GM18499 (cell line): Measurements from ENCODE around the gene MZT2A.
"Not testable (repeated sequence)": the region's sequence is repeated elsewhere in the genome, so short reads cannot be mapped to it uniquely, and the experiment has no call there.

ENCODE experiments used
- ATAC-seq: cut with Tn5 transposase; IDR thresholded peaks from one replicate; pipeline ENCODE4 v1.9.1; 2021; ENCODE audit warnings: moderate number of reproducible peaks; ENCODE audit not compliant: insufficient read depth, unreplicated experiment

Gene MZT2A

GRCh38 chr2:131471624-131472023 is 20.6 kb downstream of the MZT2A start:
- ATAC-seq = not testable (repeated sequence)

- ATAC-seq = not testable (repeated sequence)
Observed at GRCh38 chr2:131470944-131471343, 21.3 kb downstream of the MZT2A start.

GRCh38 chr2:131467722-131468121 is 24.5 kb downstream of the MZT2A start:
- ATAC-seq = not testable (repeated sequence)

DNA sequence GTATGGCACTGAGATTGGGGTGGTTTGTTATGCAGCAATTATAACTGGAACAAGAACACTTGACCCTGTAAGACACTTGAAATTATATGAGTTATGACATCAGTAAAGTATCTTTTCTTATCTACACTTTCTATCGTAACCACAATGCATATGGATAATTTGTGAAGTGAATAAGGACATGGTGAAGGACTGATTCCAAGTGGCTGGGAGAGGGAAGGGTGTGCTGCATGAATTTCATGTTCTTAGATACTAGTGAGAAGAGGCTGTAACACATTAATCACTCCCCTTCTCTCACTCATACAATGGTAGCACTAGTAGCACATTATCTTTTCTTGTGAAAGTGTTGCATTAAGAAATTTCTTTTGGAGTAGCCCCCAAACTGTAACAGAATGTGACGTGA is 37.3 kb downstream of the MZT2A start:
- not testable (repeated sequence) for ATAC-seq

DNA sequence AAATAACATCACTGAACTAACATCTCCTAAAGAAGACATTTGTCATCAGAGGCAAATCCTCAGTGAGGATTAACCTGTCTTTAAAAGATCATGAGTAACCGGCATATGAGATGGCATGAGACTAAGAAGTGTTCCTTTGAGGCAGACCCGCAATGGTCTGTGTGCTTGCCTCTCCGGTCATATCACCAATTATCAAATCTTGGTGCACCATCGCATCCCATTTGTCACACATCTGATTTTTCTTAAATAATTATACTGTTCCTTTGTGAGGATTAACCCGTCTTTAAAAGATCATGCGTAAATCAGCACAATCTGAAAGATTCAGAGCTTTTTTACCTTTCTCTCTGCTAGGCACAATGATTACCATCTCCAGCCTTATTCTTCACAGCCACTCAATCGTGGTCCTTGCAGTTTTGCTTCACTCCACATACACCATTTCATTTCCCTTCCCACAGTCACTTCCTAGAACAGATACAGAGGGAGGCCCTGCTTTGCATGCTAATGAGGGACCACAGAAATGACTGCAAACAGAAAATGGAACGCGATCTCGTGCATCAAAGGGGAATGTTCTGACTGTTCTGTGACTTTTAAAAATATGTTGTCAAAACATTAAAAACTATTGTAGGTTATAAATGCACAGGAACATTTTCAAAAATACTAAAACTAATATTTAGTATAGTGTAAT is 40.8 kb downstream of the MZT2A start:
- ATAC-seq = not testable (repeated sequence)

- not testable (repeated sequence) for ATAC-seq
Observed at GRCh38 chr2:131447981-131448380, 44.2 kb downstream of the MZT2A start.

- ATAC-seq = no peak
Observed at GRCh38 chr2:131445896-131446295, 46.3 kb downstream of the MZT2A start.

- not testable (repeated sequence) for ATAC-seq
Observed at GRCh38 chr2:131445515-131445797, 46.7 kb downstream of the MZT2A start.

- not testable (repeated sequence) for ATAC-seq
Observed at GRCh38 chr2:131444736-131445514, 47.3 kb downstream of the MZT2A start.

GRCh38 chr2:131440742-131441468 is 51.3 kb downstream of the MZT2A start:
- peak; percentile 83 for ATAC-seq
